Type B pancreatic cell (in vitro differentiated cells): Measurements from ENCODE around the gene ACKR3. TPM values are rescaled to one million over a fixed set of nuclear protein-coding genes. Genes with fewer than 3 reads are reported as not detected.
A peak's percentile ranks its signal among the peaks of the same experiment; 100 is the strongest.

ENCODE experiments used
- DNase-seq: peaks from one replicate; pipeline ENCODE4 v3.0.0; 2021; ENCODE audit warnings: mixed read lengths; ENCODE audit not compliant: unreplicated experiment; ENCODE audit errors: extremely low spot score
- H3K27ac Mint-ChIP-seq: 2 replicates; pipeline ENCODE4 v1.8.0; 2021; ENCODE audit warnings: mild to moderate bottlenecking, mixed read lengths
- H3K27me3 Mint-ChIP-seq: 2 replicates; pipeline ENCODE4 v1.8.0; 2021; ENCODE audit warnings: mixed read lengths
- H3K36me3 Mint-ChIP-seq: 2 replicates; pipeline ENCODE4 v1.8.0; 2021; ENCODE audit warnings: mixed read lengths
- H3K4me1 Mint-ChIP-seq: one replicate; pipeline ENCODE4 v1.8.0; 2021; ENCODE audit warnings: mixed read lengths; ENCODE audit not compliant: unreplicated experiment
- H3K4me3 Mint-ChIP-seq: 2 replicates; pipeline ENCODE4 v1.8.0; 2021; ENCODE audit warnings: mild to moderate bottlenecking, mixed read lengths
- H3K9me3 Mint-ChIP-seq: 2 replicates; pipeline ENCODE4 v1.8.0; 2021; ENCODE audit warnings: mixed read lengths
- CTCF ChIP-seq: fragments of 200-600 bp; sonication (generic); conservative IDR thresholded peaks from 2 replicates; pipeline ENCODE4 v1.5.0; 2021; ENCODE audit warnings: antibody characterized with exemption, mild to moderate bottlenecking
- total RNA-seq: library from RNA; stranded (reverse); gene quantifications from 2 replicates; pipeline ENCODE4 v1.2.1, GENCODE V29; 2021; ENCODE audit warnings: low replicate concordance

Gene ACKR3
- total RNA-seq, 1 donor from 2014 or later, result 44.6 TPM

GRCh38 chr2:236628981-236629605, 59.5 kb downstream of the ACKR3 start:
- H3K4me3 Mint-ChIP-seq, result no peak overlapping the region
- H3K27ac Mint-ChIP-seq, result no peak overlapping the region
- no peak for TF ChIP-seq CTCF
- H3K36me3 Mint-ChIP-seq, result no peaks in the 10 kb centered on the region
- H3K27me3 Mint-ChIP-seq, result peaks cover 11% of the 10 kb centered on the region
- peaks cover 16% of the 10 kb centered on the region for H3K4me1 Mint-ChIP-seq
- no peaks in the 10 kb centered on the region for H3K9me3 Mint-ChIP-seq
- no peak for DNase-seq

GRCh38 chr2:236629961-236630872, 60.6 kb downstream of the ACKR3 start:
- Mint-ChIP-seq H3K4me1 (peaks cover 16% of the 10 kb centered on the region), H3K27ac (no peak overlapping the region), H3K9me3 (no peaks in the 10 kb centered on the region), H3K4me3 (no peak overlapping the region), H3K27me3 (peaks cover 8% of the 10 kb centered on the region), H3K36me3 (no peaks in the 10 kb centered on the region)
- no peak for TF ChIP-seq CTCF
- DNase-seq, result peak; percentile 55

GRCh38 chr2:236631281-236631855, 61.7 kb downstream of the ACKR3 start:
- TF ChIP-seq CTCF, result no peak
- Mint-ChIP-seq H3K4me1 (peaks cover 16% of the 10 kb centered on the region), H3K27me3 (peaks cover 8% of the 10 kb centered on the region), H3K27ac (no peak overlapping the region), H3K9me3 (no peaks in the 10 kb centered on the region), H3K4me3 (no peak overlapping the region), H3K36me3 (no peaks in the 10 kb centered on the region)
- DNase-seq, result peak; percentile 36

- Mint-ChIP-seq H3K27me3 (peaks cover 8% of the 10 kb centered on the region), H3K27ac (no peak overlapping the region), H3K36me3 (no peaks in the 10 kb centered on the region), H3K9me3 (no peaks in the 10 kb centered on the region), H3K4me3 (no peak overlapping the region), H3K4me1 (peaks cover 16% of the 10 kb centered on the region)
- DNase-seq, result peak; percentile 58
- no peak for TF ChIP-seq CTCF
Observed at GRCh38 chr2:236631856-236632291, 62.2 kb downstream of the ACKR3 start.
